Ishikawa (cell line): ENCODE results near the gene HOXD12.

Experiments
- CEBPB ChIP-seq: IDR thresholded peaks from 2 replicates; pipeline ENCODE4 v1.6.1; 2012
- CREB1 ChIP-seq: IDR thresholded peaks from 2 replicates; pipeline ENCODE4 v1.6.1; 2012; ENCODE audit warnings: low read depth
- EGR1 ChIP-seq: IDR thresholded peaks from 2 replicates; pipeline ENCODE4 v1.6.1; 2012
- EP300 ChIP-seq: IDR thresholded peaks from 2 replicates; pipeline ENCODE4 v1.6.1; 2012; ENCODE audit warnings: borderline replicate concordance
- FOXM1 ChIP-seq: IDR thresholded peaks from 2 replicates; pipeline ENCODE4 v1.6.1; 2012; ENCODE audit warnings: low read depth, borderline replicate concordance
- NFIC ChIP-seq: IDR thresholded peaks from 2 replicates; pipeline ENCODE4 v1.6.1; 2012
- RAD21 ChIP-seq: IDR thresholded peaks from 2 replicates; pipeline ENCODE4 v1.6.1; 2012; ENCODE audit warnings: low read depth
- TAF1 ChIP-seq: IDR thresholded peaks from 2 replicates; pipeline ENCODE4 v1.6.1; 2012; ENCODE audit warnings: low read depth, mild to moderate bottlenecking
- TCF12 ChIP-seq: IDR thresholded peaks from 2 replicates; pipeline ENCODE4 v1.6.1; 2012; ENCODE audit warnings: low read depth
- TEAD4 ChIP-seq: IDR thresholded peaks from 2 replicates; pipeline ENCODE4 v1.6.1; 2012
- YY1 ChIP-seq: IDR thresholded peaks from 2 replicates; pipeline ENCODE4 v1.6.1; 2012; ENCODE audit warnings: low read depth
- ZBTB7A ChIP-seq: IDR thresholded peaks from 2 replicates; pipeline ENCODE4 v1.6.1; 2012; ENCODE audit warnings: low read depth
- TF ChIP-seq, protein P1 (sequence below): IDR thresholded peaks from 2 replicates; pipeline ENCODE4 v1.6.1; 2012
- TF ChIP-seq, protein P2 (sequence below): IDR thresholded peaks from 2 replicates; pipeline ENCODE4 v1.6.1; 2012
- TF ChIP-seq, protein P3 (sequence below): IDR thresholded peaks from 2 replicates; pipeline ENCODE4 v1.6.1; 2012; ENCODE audit warnings: low read depth, mild to moderate bottlenecking

Gene HOXD12

DNA sequence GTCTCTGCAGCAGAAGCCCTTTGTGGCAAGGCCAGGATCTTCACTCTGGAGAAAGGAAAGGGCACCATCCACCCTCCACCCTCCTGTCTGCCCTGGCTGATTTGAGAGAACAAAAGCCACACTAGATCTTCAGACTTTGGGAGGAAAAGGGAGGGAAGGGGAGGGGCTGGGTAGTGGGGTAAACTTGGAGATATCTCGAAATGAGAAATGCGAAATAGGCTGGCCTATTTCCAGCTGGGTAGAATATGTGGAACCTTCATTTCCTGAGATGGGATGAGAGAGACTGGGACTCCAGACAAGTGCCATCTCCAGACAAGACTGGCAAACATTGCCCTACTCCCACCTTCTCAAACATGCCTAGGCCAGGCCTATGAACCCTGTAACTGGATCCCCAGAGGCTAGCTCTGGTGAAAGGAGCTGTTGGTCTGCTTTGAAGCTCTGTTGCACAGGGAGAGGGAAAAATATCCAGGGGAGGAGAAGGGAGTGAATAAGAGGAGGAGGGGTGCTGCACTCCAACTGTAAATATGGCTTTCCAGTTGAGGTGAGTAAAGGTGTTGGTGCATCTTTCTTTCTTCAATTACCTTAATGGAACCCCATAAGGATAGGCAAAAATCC lies 1.7 kb downstream of the HOXD12 start:
- no peak for TF ChIP-seq EP300
- no peak for TF ChIP-seq NFIC
- TF ChIP-seq TEAD4, result no peak
- TF ChIP-seq, protein P1, sequence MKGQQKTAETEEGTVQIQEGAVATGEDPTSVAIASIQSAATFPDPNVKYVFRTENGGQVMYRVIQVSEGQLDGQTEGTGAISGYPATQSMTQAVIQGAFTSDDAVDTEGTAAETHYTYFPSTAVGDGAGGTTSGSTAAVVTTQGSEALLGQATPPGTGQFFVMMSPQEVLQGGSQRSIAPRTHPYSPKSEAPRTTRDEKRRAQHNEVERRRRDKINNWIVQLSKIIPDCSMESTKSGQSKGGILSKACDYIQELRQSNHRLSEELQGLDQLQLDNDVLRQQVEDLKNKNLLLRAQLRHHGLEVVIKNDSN, result no peak
- no peak for TF ChIP-seq CREB1
- no peak for TF ChIP-seq ZBTB7A
- no peak for TF ChIP-seq EGR1
- no peak for TF ChIP-seq RAD21
- TF ChIP-seq YY1, result no peak
- TF ChIP-seq TAF1, result no peak
- TF ChIP-seq, protein P2, sequence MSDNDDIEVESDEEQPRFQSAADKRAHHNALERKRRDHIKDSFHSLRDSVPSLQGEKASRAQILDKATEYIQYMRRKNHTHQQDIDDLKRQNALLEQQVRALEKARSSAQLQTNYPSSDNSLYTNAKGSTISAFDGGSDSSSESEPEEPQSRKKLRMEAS, result no peak
- no peak for TF ChIP-seq CEBPB
- TF ChIP-seq, protein P3, sequence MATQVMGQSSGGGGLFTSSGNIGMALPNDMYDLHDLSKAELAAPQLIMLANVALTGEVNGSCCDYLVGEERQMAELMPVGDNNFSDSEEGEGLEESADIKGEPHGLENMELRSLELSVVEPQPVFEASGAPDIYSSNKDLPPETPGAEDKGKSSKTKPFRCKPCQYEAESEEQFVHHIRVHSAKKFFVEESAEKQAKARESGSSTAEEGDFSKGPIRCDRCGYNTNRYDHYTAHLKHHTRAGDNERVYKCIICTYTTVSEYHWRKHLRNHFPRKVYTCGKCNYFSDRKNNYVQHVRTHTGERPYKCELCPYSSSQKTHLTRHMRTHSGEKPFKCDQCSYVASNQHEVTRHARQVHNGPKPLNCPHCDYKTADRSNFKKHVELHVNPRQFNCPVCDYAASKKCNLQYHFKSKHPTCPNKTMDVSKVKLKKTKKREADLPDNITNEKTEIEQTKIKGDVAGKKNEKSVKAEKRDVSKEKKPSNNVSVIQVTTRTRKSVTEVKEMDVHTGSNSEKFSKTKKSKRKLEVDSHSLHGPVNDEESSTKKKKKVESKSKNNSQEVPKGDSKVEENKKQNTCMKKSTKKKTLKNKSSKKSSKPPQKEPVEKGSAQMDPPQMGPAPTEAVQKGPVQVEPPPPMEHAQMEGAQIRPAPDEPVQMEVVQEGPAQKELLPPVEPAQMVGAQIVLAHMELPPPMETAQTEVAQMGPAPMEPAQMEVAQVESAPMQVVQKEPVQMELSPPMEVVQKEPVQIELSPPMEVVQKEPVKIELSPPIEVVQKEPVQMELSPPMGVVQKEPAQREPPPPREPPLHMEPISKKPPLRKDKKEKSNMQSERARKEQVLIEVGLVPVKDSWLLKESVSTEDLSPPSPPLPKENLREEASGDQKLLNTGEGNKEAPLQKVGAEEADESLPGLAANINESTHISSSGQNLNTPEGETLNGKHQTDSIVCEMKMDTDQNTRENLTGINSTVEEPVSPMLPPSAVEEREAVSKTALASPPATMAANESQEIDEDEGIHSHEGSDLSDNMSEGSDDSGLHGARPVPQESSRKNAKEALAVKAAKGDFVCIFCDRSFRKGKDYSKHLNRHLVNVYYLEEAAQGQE, result no peak
- TF ChIP-seq FOXM1, result no peak
- no peak for TF ChIP-seq TCF12

DNA sequence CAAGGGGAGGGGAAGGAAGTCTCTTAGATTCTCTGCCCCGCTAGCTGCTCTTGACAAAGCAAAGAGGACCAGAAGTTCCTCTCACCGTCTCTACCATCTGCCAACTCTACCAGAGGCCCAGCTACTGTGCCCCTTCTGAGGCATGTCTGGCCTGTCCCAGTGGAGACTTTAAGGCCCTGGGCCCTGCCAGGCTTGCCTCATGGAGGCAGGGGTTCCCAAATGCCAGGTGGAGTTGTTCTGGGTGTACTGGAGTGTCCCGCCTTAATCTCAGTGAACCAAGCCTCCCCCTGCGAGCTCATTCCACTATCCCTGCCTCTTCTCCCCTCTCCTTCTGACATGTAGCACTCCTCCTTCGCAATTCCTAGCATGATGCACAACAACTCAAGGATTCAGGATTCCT lies 2.2 kb downstream of the HOXD12 start:
- TF ChIP-seq CEBPB (no peak), EP300 (no peak), YY1 (no peak), TCF12 (no peak), RAD21 (no peak), TEAD4 (no peak), TAF1 (no peak), EGR1 (no peak), FOXM1 (no peak), NFIC (no peak), CREB1 (no peak)
- TF ChIP-seq, protein P1, result no peak
- TF ChIP-seq, protein P2, result no peak
- TF ChIP-seq, protein P3, result no peak

DNA sequence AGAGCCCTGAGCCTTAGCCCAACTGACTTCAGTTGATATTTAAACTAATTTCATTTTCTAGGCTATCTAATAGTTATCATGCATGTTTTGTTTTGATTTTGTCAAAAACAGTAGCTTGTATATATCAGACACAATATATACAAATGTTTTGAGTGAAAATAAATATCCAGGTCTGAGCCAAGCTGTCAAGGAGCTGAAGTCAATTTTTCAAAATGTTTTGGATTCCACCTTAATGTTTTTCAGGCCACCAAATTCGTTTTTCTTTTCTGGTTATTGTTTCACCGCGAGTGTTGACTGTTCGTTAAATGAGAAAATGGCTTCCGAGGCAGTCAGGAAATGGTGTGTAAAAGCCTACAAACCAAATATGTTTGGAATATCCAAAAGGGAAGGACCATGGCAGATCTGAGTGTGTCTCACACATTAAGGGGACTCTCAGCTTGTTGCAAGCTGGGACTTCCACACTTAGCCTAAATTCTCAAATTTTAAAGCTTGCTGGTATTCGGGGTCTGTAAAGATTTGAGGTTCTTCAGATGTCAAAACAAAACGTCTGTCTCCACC lies 2.8 kb downstream of the HOXD12 start:
- TF ChIP-seq TEAD4 (no peak), CREB1 (no peak), TAF1 (no peak), TCF12 (no peak), EP300 (no peak), NFIC (no peak), FOXM1 (no peak), YY1 (no peak), ZBTB7A (no peak), RAD21 (no peak), EGR1 (no peak), CEBPB (no peak)
- TF ChIP-seq, protein P2, result no peak
- TF ChIP-seq, protein P1, result no peak
- TF ChIP-seq, protein P3, result no peak
